Spleen (tissue), 11 donors: ENCODE measurements around the gene CCDC70. TPM values are rescaled to one million over a fixed set of nuclear protein-coding genes. Genes with fewer than 3 reads are reported as not detected.
A peak's percentile ranks its signal among the peaks of the same experiment; 100 is the strongest.

Experiments used
- DNase-seq: peaks from one replicate; pipeline ENCODE4 v3.0.0-alpha.2; 2020
- H3K27ac ChIP-seq, 8 donors: fragments of 200-600 bp; sonication (generic) in 7 of 8; 1 replicate in 4 of 8; 2 replicates in 4 of 8; pipeline versions ENCODE4 v1.5.0 to v1.8.0; 2016 to 2021; ENCODE audit warnings: inconsistent platforms in 4 of 8, mild to moderate bottlenecking in 4 of 8, moderate library complexity in 1 of 8
- H3K27me3 ChIP-seq, 7 donors: fragments of 200-600 bp; sonication (generic) in 6 of 7; replicated peaks in 1 of 7; 1 replicate in 4 of 7; 2 replicates in 3 of 7; pipeline versions ENCODE4 v1.5.0 to v1.8.0; 2016 to 2021; ENCODE audit warnings: inconsistent platforms in 3 of 7, mild to moderate bottlenecking in 1 of 7
- H3K36me3 ChIP-seq, 6 donors: fragments of 200-600 bp; sonication (generic) in 5 of 6; 1 replicate in 4 of 6; 2 replicates in 2 of 6; pipeline versions ENCODE4 v1.5.0 to v1.8.0; 2016 to 2021; ENCODE audit warnings: inconsistent platforms in 2 of 6
- H3K4me1 ChIP-seq, 6 donors: fragments of 200-600 bp; sonication (generic) in 5 of 6; 1 replicate in 3 of 6; 2 replicates in 3 of 6; pipeline versions ENCODE4 v1.5.0 to v1.8.0; 2016 to 2021; ENCODE audit warnings: inconsistent platforms in 3 of 6
- H3K4me3 ChIP-seq, 8 donors: fragments of 200-600 bp; sonication (generic) in 7 of 8; 1 replicate in 4 of 8; 2 replicates in 4 of 8; pipeline versions ENCODE4 v1.5.0 to v1.8.0; 2016 to 2021; ENCODE audit warnings: inconsistent platforms in 4 of 8, mild to moderate bottlenecking in 4 of 8, moderate library complexity in 2 of 8
- H3K9me3 ChIP-seq, 8 donors: fragments of 200-600 bp; sonication (generic) in 7 of 8; 1 replicate in 4 of 8; 2 replicates in 4 of 8; pipeline versions ENCODE4 v1.5.0 to v1.8.0; 2016 to 2021; ENCODE audit warnings: inconsistent platforms in 4 of 8
- CTCF ChIP-seq, 11 experiments: fragments of 200-600 bp in 7 of 11; fragments of 450-650 bp in 4 of 11; sonication (generic) in 4 of 11; IDR thresholded peaks in 8 of 11; conservative IDR thresholded peaks in 3 of 11; 1 replicate in 7 of 11; 2 replicates in 4 of 11; pipeline versions ENCODE4 v1.4.0 to v1.8.0; 2016 to 2021; ENCODE audit warnings: antibody characterized with exemption in 11 of 11, inconsistent platforms in 4 of 11, mild to moderate bottlenecking in 1 of 11
- POLR2A ChIP-seq, 3 donors: fragments of 450-650 bp; IDR thresholded peaks; one replicate each; pipeline ENCODE4 v1.5.1; 2017; ENCODE audit warnings: antibody characterized with exemption in 3 of 3, mild to moderate bottlenecking in 1 of 3
- POLR2AphosphoS5 ChIP-seq, 3 donors: sonication (generic); formaldehyde crosslinking; IDR thresholded peaks; one replicate each; pipeline ENCODE4 v1.5.1; 2017; ENCODE audit warnings: antibody characterized with exemption in 3 of 3
- WGBS, 5 donors: extraction: QIAGEN DNeasy Blood & Tissue Kit in 3 of 5; methylation state at CpG; one replicate each; pipeline versions ENCODE4 v1.1.5 to v1.1.7; 2013 to 2018; 5-methylcytosine and 5-hydroxymethylcytosine counted together
- intact Hi-C: fragments of 100-400 bp; cut with DNase I; formaldehyde crosslinking; loops from one replicate; pipeline ENCODE4 v1.15.0; 2023; ENCODE audit warnings: low total_unique reads
- polyA plus RNA-seq, 3 donors: library from polyadenylated mRNA; stranded (reverse); fragments of 200-250 nt; gene quantifications; one replicate each; pipeline ENCODE4 v1.2.1, GENCODE V29; 2013
- total RNA-seq, 7 donors: library from RNA; depleted of rRNA in 3 of 7; stranded (reverse); fragments of >200 nt in 3 of 7; fragmentation: NEBNext Ultra II Directional in 4 of 7; extraction: Animal tissue kit (Norgen Biotek cat#: 25700) in 4 of 7; gene quantifications; one replicate each; pipeline versions ENCODE4 v1.1.0 to v1.2.1, GENCODE V29; 2016 to 2021
- donor health status: healthy with polysubstance abuse.
- donor health status: DM: no; HTN: no; CAD: no; lungs with moderate emphysema.
- donor health status: DM: no; HTN: no; CAD: no.
- donor health status: Bipolar disorder and iron deficiency.
- donor health status: healthy.
- donor health status: DM: no; HTN: no; CAD: no.
- donor health status: DM: yes; HTN: yes; CAD: no.

The CCDC70 gene
- total and polyA plus RNA-seq, 10 donors: not detected

GRCh38 chr13:51819544-51819943 is 42.2 kb upstream of the CCDC70 start:
- no peak overlapping the region for H3K4me3 ChIP-seq
- no peaks in the 10 kb centered on the region for H3K27me3 ChIP-seq
- 73 to 91% (median 83%) methylated on average over 3 of the region's 3 CpGs for WGBS, 5 donors
- H3K36me3 ChIP-seq: no peaks in the 10 kb centered on the region
- H3K4me1 ChIP-seq: peaks cover 11 to 93% (median 64%) of the 10 kb centered on the region in 6 donors
- intact Hi-C loops: loop anchor here (10.0 kb wide), 1 partner anchor 305 kb away; the partner anchor contains the start of gene NEK5
- peak overlapping the region in 5 of 8 donors; percentile 13 to 95 (median 91) for H3K27ac ChIP-seq
- H3K9me3 ChIP-seq: no peaks in the 10 kb centered on the region
- no peak for TF ChIP-seq POLR2AphosphoS5 (IDR thresholded peaks at IDR 0.05)
- DNase-seq: no peak

GRCh38 chr13:51820016-51820597 is 41.7 kb upstream of the CCDC70 start:
- 81 to 88% (median 85%) methylated on average over 4 of the region's 4 CpGs for WGBS, 5 donors
- peak overlapping the region in 4 of 8 donors; percentile 13 to 95 (median 92) for H3K27ac ChIP-seq
- intact Hi-C loops: no loop called here
- no peaks in the 10 kb centered on the region for H3K27me3 ChIP-seq
- no peak for TF ChIP-seq POLR2AphosphoS5 (IDR thresholded peaks at IDR 0.05)
- TF ChIP-seq CTCF (IDR thresholded peaks at IDR 0.05 in 8 of 11, conservative IDR thresholded peaks at IDR 0.05 in 3 of 11): no peak
- no peak for TF ChIP-seq POLR2A (IDR thresholded peaks at IDR 0.05)
- no peaks in the 10 kb centered on the region for H3K36me3 ChIP-seq
- H3K9me3 ChIP-seq: no peaks in the 10 kb centered on the region
- no peak overlapping the region for H3K4me3 ChIP-seq
- no peak for DNase-seq
- H3K4me1 ChIP-seq: peaks cover 13 to 93% (median 64%) of the 10 kb centered on the region in 6 donors

- peaks cover 18 to 93% (median 73%) of the 10 kb centered on the region in 6 donors for H3K4me1 ChIP-seq
- intact Hi-C loops: no loop called here
Observed at GRCh38 chr13:51821606-51822005, 40.2 kb upstream of the CCDC70 start.

GRCh38 chr13:51822106-51822815 is 39.5 kb upstream of the CCDC70 start:
- no peaks in the 10 kb centered on the region for H3K9me3 ChIP-seq
- intact Hi-C loops: no loop called here
- H3K36me3 ChIP-seq: no peaks in the 10 kb centered on the region
- peak overlapping the region; percentile 30 to 95 (median 84) for H3K27ac ChIP-seq
- H3K4me3 ChIP-seq: peak overlapping the region in 5 of 8 donors; percentile 4 to 57 (median 11)
- peaks cover 21 to 94% (median 80%) of the 10 kb centered on the region in 6 donors for H3K4me1 ChIP-seq
- no peak for TF ChIP-seq POLR2AphosphoS5 (IDR thresholded peaks at IDR 0.05)
- TF ChIP-seq CTCF (IDR thresholded peaks at IDR 0.05 in 8 of 11, conservative IDR thresholded peaks at IDR 0.05 in 3 of 11): no peak
- no peak for TF ChIP-seq POLR2A (IDR thresholded peaks at IDR 0.05)
- no peak for DNase-seq
- H3K27me3 ChIP-seq: no peaks in the 10 kb centered on the region
- WGBS, 5 donors: 48 to 64% (median 57%) methylated on average over 13 of the region's 13 CpGs

More at GRCh38 chr13:51821606-51822005, 40.2 kb upstream of the CCDC70 start:
- H3K27ac ChIP-seq: peak overlapping the region in 7 of 8 donors; percentile 79 to 95 (median 84)
- no peak for DNase-seq
- H3K4me3 ChIP-seq: peak overlapping the region in 4 of 8 donors; percentile 7 to 57 (median 12)
- WGBS, 5 donors: 8 to 19% (median 12%) methylated on average over 2 of the region's 2 CpGs
- no peak for TF ChIP-seq POLR2A (IDR thresholded peaks at IDR 0.05)
- TF ChIP-seq POLR2AphosphoS5 (IDR thresholded peaks at IDR 0.05): peak in 1 of 3 donors; percentile 16
- H3K27me3 ChIP-seq: no peaks in the 10 kb centered on the region
- no peaks in the 10 kb centered on the region for H3K36me3 ChIP-seq
- no peaks in the 10 kb centered on the region for H3K9me3 ChIP-seq

- TF ChIP-seq POLR2A (IDR thresholded peaks at IDR 0.05) (no peak), CTCF (IDR thresholded peaks at IDR 0.05 in 8 of 11, conservative IDR thresholded peaks at IDR 0.05 in 3 of 11) (no peak), POLR2AphosphoS5 (IDR thresholded peaks at IDR 0.05) (no peak)
- Histone ChIP-seq H3K4me3 (peak overlapping the region in 1 of 8 donors; percentile 57), H3K4me1 (peaks cover 21 to 100% (median 89%) of the 10 kb centered on the region in 6 donors), H3K27me3 (no peaks in the 10 kb centered on the region), H3K9me3 (no peaks in the 10 kb centered on the region), H3K27ac (peak overlapping the region in 7 of 8 donors; percentile 79 to 95 (median 84)), H3K36me3 (no peaks in the 10 kb centered on the region)
- intact Hi-C loops: no loop called here
- no peak for DNase-seq
- WGBS, 5 donors: 69 to 92% (median 81%) methylated on average over 2 of the region's 2 CpGs
Observed at GRCh38 chr13:51823359-51823758, 38.4 kb upstream of the CCDC70 start.
